IMR-90 (cell line): Measurements from ENCODE around the gene JADE2. TPM values are rescaled to one million over a fixed set of nuclear protein-coding genes. Genes with fewer than 3 reads are reported as not detected.
A peak's percentile ranks its signal among the peaks of the same experiment; 100 is the strongest.

Experiments used
- ATAC-seq: fragments of 200-7000 bp; cut with Tn5 transposase; 2 replicates; pipeline ENCODE4 v1.9.1; 2020; ENCODE audit warnings: low read depth, mild to moderate bottlenecking, moderate library complexity
- BruUV-seq: library from RNA; stranded (reverse); fragments of 400-500 nt; replicated peaks from 2 replicates; lab custom pipeline; 2021; lab: Mats Ljungman, UMichigan
- CTCF ChIA-PET: fragments of 300-600 bp; formaldehyde crosslinking; extraction: SDS; loops from one replicate; lab custom pipeline; 2021; ENCODE audit warnings: antibody characterized with exemption; lab: Yijun Ruan, JAX
- POLR2A ChIA-PET: fragments of 300-600 bp; sonication (Branson Sonifier 250); formaldehyde crosslinking; loops from one replicate; lab custom pipeline; 2022; ENCODE audit warnings: antibody characterized with exemption; ENCODE audit not compliant: unreplicated experiment; lab: Charles Lee
- DNase-seq: peaks from one replicate; pipeline ENCODE4 v3.0.0; 2013
- H2AFZ ChIP-seq: replicated peaks from 2 replicates; pipeline ENCODE3; 2013; ENCODE audit warnings: low read length, mild to moderate bottlenecking; ENCODE audit not compliant: poor library complexity
- H2AK5ac ChIP-seq: 2 replicates; pipeline ENCODE4 v1.6.1; 2013; ENCODE audit warnings: low read depth, low read length, inconsistent platforms
- H2AK9ac ChIP-seq: replicated peaks from 2 replicates; pipeline ENCODE3; 2013; ENCODE audit warnings: mild to moderate bottlenecking, low read depth, low read length, moderate library complexity; ENCODE audit not compliant: poor library complexity
- H2BK120ac ChIP-seq: 2 replicates; pipeline ENCODE4 v1.6.1; 2013; ENCODE audit warnings: low read depth, low read length, inconsistent platforms
- H2BK15ac ChIP-seq: 3 replicates; pipeline ENCODE4 v1.6.1; 2013; ENCODE audit warnings: low read depth, low read length, inconsistent platforms
- H2BK20ac ChIP-seq: 2 replicates; pipeline ENCODE4 v1.6.1; 2013; ENCODE audit warnings: low read depth, mild to moderate bottlenecking, inconsistent platforms, low read length, moderate library complexity
- H2BK5ac ChIP-seq: 2 replicates; pipeline ENCODE4 v1.6.1; 2013; ENCODE audit warnings: mild to moderate bottlenecking, low read depth, low read length, inconsistent platforms; ENCODE audit not compliant: poor library complexity, severe bottlenecking
- H3K14ac ChIP-seq: replicated peaks from 2 replicates; pipeline ENCODE4 v1.6.1; 2013; ENCODE audit warnings: low read depth, low read length, inconsistent platforms
- H3K18ac ChIP-seq: 2 replicates; pipeline ENCODE4 v1.6.1; 2013; ENCODE audit warnings: low read depth, low read length, control low read depth
- H3K23ac ChIP-seq: 2 replicates; pipeline ENCODE4 v1.6.1; 2013; ENCODE audit warnings: low read depth, low read length, inconsistent platforms
- H3K27ac ChIP-seq: 2 replicates; pipeline ENCODE4 v1.5.1; 2013; ENCODE audit warnings: mild to moderate bottlenecking, control low read depth, low read length; ENCODE audit not compliant: insufficient read depth
- H3K27me3 ChIP-seq: 2 replicates; pipeline ENCODE4 v1.6.1; 2013; ENCODE audit warnings: low read length; ENCODE audit not compliant: control insufficient read depth, insufficient read depth
- H3K36me3 ChIP-seq: 2 replicates; pipeline ENCODE4 v1.6.1; 2013; ENCODE audit warnings: low read length, mixed read lengths; ENCODE audit not compliant: control insufficient read depth, insufficient read depth
- H3K4ac ChIP-seq: 2 replicates; pipeline ENCODE4 v1.6.1; 2013; ENCODE audit warnings: low read depth, low read length, inconsistent platforms
- H3K4me1 ChIP-seq: 2 replicates; pipeline ENCODE4 v1.6.1; 2013; ENCODE audit warnings: low read length, mixed read lengths; ENCODE audit not compliant: control insufficient read depth, insufficient read depth
- H3K4me2 ChIP-seq: 2 replicates; pipeline ENCODE4 v1.6.1; 2013; ENCODE audit warnings: low read depth, mild to moderate bottlenecking, control low read depth, low read length, moderate library complexity
- H3K4me3 ChIP-seq: 2 replicates; pipeline ENCODE4 v1.5.1; 2013; ENCODE audit warnings: low read depth, mild to moderate bottlenecking, control low read depth, low read length, moderate library complexity; ENCODE audit not compliant: insufficient read depth
- H3K56ac ChIP-seq: 2 replicates; pipeline ENCODE4 v1.6.1; 2013; ENCODE audit warnings: low read length, inconsistent platforms; ENCODE audit not compliant: insufficient read depth; ENCODE audit errors: extremely low read depth
- H3K79me1 ChIP-seq, 2 experiments: 2 replicates each; pipeline ENCODE4 v1.6.1; 2013; ENCODE audit warnings: low read length in 2 of 2, inconsistent platforms in 1 of 2, low read depth in 1 of 2
- H3K9ac ChIP-seq: 2 replicates; pipeline ENCODE4 v1.6.1; 2013; ENCODE audit warnings: low read depth, low read length, control low read depth
- H3K9me1 ChIP-seq: 2 replicates; pipeline ENCODE4 v1.6.1; 2013; ENCODE audit warnings: low read length, inconsistent platforms; ENCODE audit not compliant: insufficient read depth
- H3K9me3 ChIP-seq: 2 replicates; pipeline ENCODE4 v1.6.1; 2013; ENCODE audit warnings: low read length; ENCODE audit not compliant: control insufficient read depth, insufficient read depth
- H4K20me1 ChIP-seq: 2 replicates; pipeline ENCODE4 v1.6.1; 2013; ENCODE audit warnings: low read length, inconsistent platforms; ENCODE audit not compliant: insufficient read depth
- H4K5ac ChIP-seq: 2 replicates; pipeline ENCODE4 v1.6.1; 2013; ENCODE audit warnings: mild to moderate bottlenecking, low read depth, low read length, control low read depth
- H4K8ac ChIP-seq, 2 experiments: 2 replicates each; pipeline ENCODE4 v1.6.1; 2013; ENCODE audit warnings: low read depth in 2 of 2, low read length in 2 of 2, control low read depth in 1 of 2, inconsistent platforms in 1 of 2
- H4K91ac ChIP-seq: 2 replicates; pipeline ENCODE4 v1.6.1; 2013; ENCODE audit warnings: low read depth, low read length, inconsistent platforms; ENCODE audit not compliant: insufficient read depth
- CEBPB ChIP-seq: IDR thresholded peaks from 2 replicates; pipeline ENCODE4 v1.6.1; 2012; ENCODE audit warnings: low read depth, low read length, improper control_type of control experiment
- CHD1 ChIP-seq: IDR thresholded peaks from 2 replicates; pipeline ENCODE4 v1.6.1; 2012; ENCODE audit warnings: low read depth, low read length, improper control_type of control experiment
- FOS ChIP-seq: fragments of 150-350 bp; IDR thresholded peaks from 2 replicates; pipeline ENCODE4 v1.6.1; 2016; ENCODE audit warnings: low read depth, low read length
- MAFK ChIP-seq: IDR thresholded peaks from 2 replicates; pipeline ENCODE4 v1.6.1; 2012; ENCODE audit warnings: low read depth, low read length, improper control_type of control experiment
- MAZ ChIP-seq: IDR thresholded peaks from 2 replicates; pipeline ENCODE4 v1.6.1; 2012; ENCODE audit warnings: low read depth, mild to moderate bottlenecking, low read length, improper control_type of control experiment, moderate library complexity, borderline replicate concordance
- NFE2L2 ChIP-seq: fragments of 150-350 bp; IDR thresholded peaks from 2 replicates; pipeline ENCODE4 v1.6.1; 2016; ENCODE audit warnings: low read depth, mild to moderate bottlenecking, low read length
- POLR2A ChIP-seq: IDR thresholded peaks from 2 replicates; pipeline ENCODE4 v1.6.1; 2012; ENCODE audit warnings: mild to moderate bottlenecking, low read depth, low read length
- RAD21 ChIP-seq: IDR thresholded peaks from 2 replicates; pipeline ENCODE4 v1.6.1; 2012; ENCODE audit warnings: low read length, improper control_type of control experiment
- RCOR1 ChIP-seq: IDR thresholded peaks from 2 replicates; pipeline ENCODE4 v1.6.1; 2012; ENCODE audit warnings: mild to moderate bottlenecking, low read length, improper control_type of control experiment; ENCODE audit not compliant: insufficient replicate concordance
- SMC3 ChIP-seq: fragments of 150-350 bp; IDR thresholded peaks from 2 replicates; pipeline ENCODE4 v1.6.1; 2016; ENCODE audit warnings: low read depth, mild to moderate bottlenecking, antibody characterized with exemption, low read length, moderate library complexity
- WGBS, 2 experiments: methylation state at CpG; one replicate each; pipeline versions ENCODE4 v1.1.5 to v1.1.7; 2013; ENCODE audit warnings: missing lambda C conversion rate in 2 of 2; ENCODE audit not compliant: insufficient read length in 1 of 2; ENCODE audit errors: extremely low coverage in 2 of 2; 5-methylcytosine and 5-hydroxymethylcytosine counted together
- dilution Hi-C: fragments of 300-500 bp; cut with HindIII; formaldehyde crosslinking; loops from one replicate; pipeline ENCODE4 v1.14.3; 2018; ENCODE audit warnings: low sequenced_read_pairs; ENCODE audit not compliant: unreplicated experiment
- in situ Hi-C: fragments of 300-500 bp; cut with MboI; formaldehyde crosslinking; loops from 3 replicates; pipeline ENCODE4 v1.14.3; 2019; ENCODE audit warnings: low sequenced_read_pairs, inconsistent platforms, mixed read lengths
- intact Hi-C: fragments of 100-400 bp; cut with micrococcal nuclease; formaldehyde crosslinking; loops from 2 replicates; pipeline ENCODE4 v1.10.0; 2022
- polyA plus RNA-seq, 3 experiments: library from polyadenylated mRNA; depleted of rRNA; stranded (reverse); fragments of >200 nt; gene quantifications; 2 replicates each; pipeline ENCODE4 v1.2.3, GENCODE V29; 2012; ENCODE audit warnings: low replicate concordance in 1 of 3
- total RNA-seq: library from RNA; depleted of rRNA; stranded (reverse); fragments of >200 nt; gene quantifications from 2 replicates; pipeline ENCODE4 v1.2.3, GENCODE V29; 2012
- TF ChIP-seq, protein P1 (sequence below): fragments of 150-350 bp; IDR thresholded peaks from 2 replicates; pipeline ENCODE4 v1.6.1; 2017; ENCODE audit warnings: mild to moderate bottlenecking, antibody characterized with exemption, low read length, low read depth
- TF ChIP-seq, protein P2 (sequence below): fragments of 150-350 bp; IDR thresholded peaks from 2 replicates; pipeline ENCODE4 v1.6.1; 2016; ENCODE audit warnings: low read depth, mild to moderate bottlenecking, low read length, moderate library complexity, borderline replicate concordance

The JADE2 gene
- total and polyA plus RNA-seq, 2 of the 4 experiments (the other 2 are of a cell fraction) = 13.3 to 14.9 TPM

- peak; percentile 68 for TF ChIP-seq RAD21
- peak; percentile 40 for TF ChIP-seq SMC3
- TF ChIP-seq RCOR1 = peak; percentile 9
These were observed 1.9 kb downstream of the JADE2 start (continued) for GRCh38 chr5:134527156-134527960.

DNA sequence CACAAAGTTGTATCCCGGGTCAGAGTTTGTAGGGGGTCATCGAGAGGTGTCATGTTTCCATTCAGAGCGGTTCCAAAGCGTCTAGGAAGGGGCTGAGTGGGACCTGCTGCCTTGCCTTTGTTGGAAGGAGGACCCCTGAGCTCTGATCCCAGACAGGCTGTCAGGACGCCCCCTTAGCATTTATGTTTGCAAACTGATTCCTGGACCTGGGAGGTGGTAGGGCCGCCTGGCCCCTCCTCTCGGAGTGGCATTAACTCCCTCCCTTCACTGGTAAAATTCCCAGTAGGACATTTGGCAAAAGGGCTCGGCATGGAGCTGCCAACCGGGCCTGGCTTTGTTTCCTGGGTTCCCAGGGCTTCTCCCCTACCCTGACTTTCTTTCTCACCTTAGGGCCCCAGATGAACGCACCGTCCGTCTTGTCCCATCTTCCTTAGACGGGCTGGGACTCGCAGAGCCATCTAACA lies 2.5 kb downstream of the JADE2 start:
- ATAC-seq = no peak
- peak overlapping the region; percentile 78 for H3K4ac ChIP-seq
- peak overlapping the region; percentile 74; the same call in 1 of the 2 replicates for H3K56ac ChIP-seq
- H3K79me1 ChIP-seq = peaks cover 36 to 57% of the 10 kb centered on the region in 2 experiments
- H3K18ac ChIP-seq = peak overlapping the region; percentile 39
- peak overlapping the region; percentile 84 for H3K4me2 ChIP-seq
- H3K27ac ChIP-seq = peak overlapping the region; percentile 66
- peak overlapping the region; percentile 68 for H2BK120ac ChIP-seq
- no peaks in the 10 kb centered on the region for H3K9me3 ChIP-seq
- WGBS, 2 experiments = 0% methylated on average over 1 of the region's 14 CpGs; no CpG with 5 or more reads in 1 of the 2 experiments
- H3K27me3 ChIP-seq = no peaks in the 10 kb centered on the region
- dilution Hi-C loops = no loop called here
- H2BK5ac ChIP-seq = peak overlapping the region; percentile 69
- H3K4me3 ChIP-seq = peak overlapping the region; percentile 38
- peak overlapping the region; percentile 17; the same call in 1 of the 2 replicates for H4K5ac ChIP-seq
- H3K23ac ChIP-seq = peak overlapping the region; percentile 91
- BruUV-seq = no TSS peak
- peak overlapping the region; percentile 55; the same call in 2 of the 3 replicates for H2BK15ac ChIP-seq
- H3K4me1 ChIP-seq = peaks cover 33% of the 10 kb centered on the region
- peak overlapping the region; percentile 58 for H3K9ac ChIP-seq
- H3K36me3 ChIP-seq = no peaks in the 10 kb centered on the region
- H2AK9ac ChIP-seq = peak overlapping the region; percentile 90
- H4K8ac ChIP-seq = peak overlapping the region; percentile 46 to 79; a peak in 2 of 4 replicates
- H3K14ac ChIP-seq = peak overlapping the region; percentile 92
- DNase-seq = no peak
- intact Hi-C loops = loop anchor here (1.0 kb wide), 3 partner anchors 24 to 157 kb away; partner anchors contain the start of gene UBE2B
- H4K20me1 ChIP-seq = peaks cover 38% of the 10 kb centered on the region
- in situ Hi-C loops = loop anchor here (10.0 kb wide), 1 partner anchor 113 kb away; the partner anchor contains the start of gene CDKN2AIPNL
- H2AK5ac ChIP-seq = peak overlapping the region; percentile 82
- CTCF ChIA-PET = interaction anchor here (0.6 to 1.5 kb wide), 5 partner anchors 27 to 115 kb away, joined by 4 read pairs; no protein-coding TSS in a partner anchor
- POLR2A ChIA-PET = interaction anchor here (0.5 to 0.6 kb wide), 2 partner anchors 48 to 50 kb away, joined by 3 read pairs; no protein-coding TSS in a partner anchor
- H2BK20ac ChIP-seq = 0 out of 2 replicates have a peak overlapping the region, but pooled peaks have one; percentile 17
- H4K91ac ChIP-seq = peak overlapping the region; percentile 57
- peak overlapping the region; percentile 94 for H2AFZ ChIP-seq
- peaks cover 31% of the 10 kb centered on the region for H3K9me1 ChIP-seq
- no peak for TF ChIP-seq CEBPB
- TF ChIP-seq, protein P1, sequence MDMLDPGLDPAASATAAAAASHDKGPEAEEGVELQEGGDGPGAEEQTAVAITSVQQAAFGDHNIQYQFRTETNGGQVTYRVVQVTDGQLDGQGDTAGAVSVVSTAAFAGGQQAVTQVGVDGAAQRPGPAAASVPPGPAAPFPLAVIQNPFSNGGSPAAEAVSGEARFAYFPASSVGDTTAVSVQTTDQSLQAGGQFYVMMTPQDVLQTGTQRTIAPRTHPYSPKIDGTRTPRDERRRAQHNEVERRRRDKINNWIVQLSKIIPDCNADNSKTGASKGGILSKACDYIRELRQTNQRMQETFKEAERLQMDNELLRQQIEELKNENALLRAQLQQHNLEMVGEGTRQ = no peak
- no peak for TF ChIP-seq MAFK
- TF ChIP-seq NFE2L2 = no peak
- TF ChIP-seq, protein P2, sequence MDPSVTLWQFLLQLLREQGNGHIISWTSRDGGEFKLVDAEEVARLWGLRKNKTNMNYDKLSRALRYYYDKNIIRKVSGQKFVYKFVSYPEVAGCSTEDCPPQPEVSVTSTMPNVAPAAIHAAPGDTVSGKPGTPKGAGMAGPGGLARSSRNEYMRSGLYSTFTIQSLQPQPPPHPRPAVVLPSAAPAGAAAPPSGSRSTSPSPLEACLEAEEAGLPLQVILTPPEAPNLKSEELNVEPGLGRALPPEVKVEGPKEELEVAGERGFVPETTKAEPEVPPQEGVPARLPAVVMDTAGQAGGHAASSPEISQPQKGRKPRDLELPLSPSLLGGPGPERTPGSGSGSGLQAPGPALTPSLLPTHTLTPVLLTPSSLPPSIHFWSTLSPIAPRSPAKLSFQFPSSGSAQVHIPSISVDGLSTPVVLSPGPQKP = no peak
- no peak for TF ChIP-seq SMC3
- TF ChIP-seq MAZ = no peak
- TF ChIP-seq FOS = no peak
- TF ChIP-seq POLR2A = no peak
- no peak for TF ChIP-seq CHD1
